HG03432 (cell line): ENCODE data around the gene RBM45.
"Not testable (repeated sequence)": the region's sequence is repeated elsewhere in the genome, so short reads cannot be mapped to it uniquely, and the experiment has no call there.

ENCODE experiments used
- ATAC-seq: cut with Tn5 transposase; IDR thresholded peaks from one replicate; pipeline ENCODE4 v1.9.1; 2021; ENCODE audit warnings: mild to moderate bottlenecking, moderate library complexity; ENCODE audit not compliant: unreplicated experiment

Gene RBM45

GRCh38 chr2:178106053-178106452 lies 6.2 kb upstream of the RBM45 start:
- ATAC-seq: no peak

GRCh38 chr2:178108176-178108575 lies 4.1 kb upstream of the RBM45 start:
- ATAC-seq: no peak

- ATAC-seq: no peak
Observed at GRCh38 chr2:178109813-178110212, 2.4 kb upstream of the RBM45 start.

- no peak for ATAC-seq
Observed at GRCh38 chr2:178110681-178111080, 1.6 kb upstream of the RBM45 start.

- peak; percentile 1 for ATAC-seq
Observed at GRCh38 chr2:178111743-178112142, 494 bp upstream of the RBM45 start.

- ATAC-seq: peak; percentile 45
Observed at GRCh38 chr2:178114462-178114861, 2.2 kb downstream of the RBM45 start.

GRCh38 chr2:178115271-178115670 lies 3.0 kb downstream of the RBM45 start:
- ATAC-seq: no peak

GRCh38 chr2:178117725-178118124 lies 5.5 kb downstream of the RBM45 start:
- ATAC-seq: no peak

- ATAC-seq: no peak
Observed at GRCh38 chr2:178119179-178119922, 7.1 kb downstream of the RBM45 start.

- ATAC-seq: no peak
Observed at GRCh38 chr2:178123163-178123562, 10.9 kb downstream of the RBM45 start.

GRCh38 chr2:178125125-178125524 lies 12.9 kb downstream of the RBM45 start:
- ATAC-seq: no peak

- no peak for ATAC-seq
Observed at GRCh38 chr2:178125862-178126261, 13.6 kb downstream of the RBM45 start.

- no peak for ATAC-seq
Observed at GRCh38 chr2:178128836-178129630, 16.8 kb downstream of the RBM45 start.

GRCh38 chr2:178136321-178137025 lies 24.2 kb downstream of the RBM45 start:
- ATAC-seq: no peak

- peak; percentile 52 for ATAC-seq
Observed at GRCh38 chr2:178142274-178143065, 30.2 kb downstream of the RBM45 start.

- peak; percentile 26 for ATAC-seq
Observed at GRCh38 chr2:178143481-178143880, 31.2 kb downstream of the RBM45 start.

GRCh38 chr2:178152033-178152432 lies 39.8 kb downstream of the RBM45 start:
- no peak for ATAC-seq

- no peak for ATAC-seq
Observed at GRCh38 chr2:178152542-178152941, 40.3 kb downstream of the RBM45 start.

- ATAC-seq: no peak
Observed at GRCh38 chr2:178152977-178153376, 40.7 kb downstream of the RBM45 start.

GRCh38 chr2:178153878-178154277 lies 41.6 kb downstream of the RBM45 start:
- ATAC-seq: not testable (repeated sequence)

GRCh38 chr2:178155524-178155923 lies 43.3 kb downstream of the RBM45 start:
- no peak for ATAC-seq
